C4-2B (cell line): Measurements from ENCODE around the gene NBDY.

Experiments
- H3K27ac ChIP-seq: fragments of 450-650 bp; 2 replicates; pipeline ENCODE4 v1.5.1; 2017
- ZFX ChIP-seq: fragments of 450-650 bp; IDR thresholded peaks from 2 replicates; pipeline ENCODE4 v1.6.1; 2017
- TF ChIP-seq, protein P1 (sequence below): fragments of 450-650 bp; conservative IDR thresholded peaks from 2 replicates; pipeline ENCODE4 v1.5.1; 2017; ENCODE audit warnings: mild to moderate bottlenecking

NBDY gene

DNA sequence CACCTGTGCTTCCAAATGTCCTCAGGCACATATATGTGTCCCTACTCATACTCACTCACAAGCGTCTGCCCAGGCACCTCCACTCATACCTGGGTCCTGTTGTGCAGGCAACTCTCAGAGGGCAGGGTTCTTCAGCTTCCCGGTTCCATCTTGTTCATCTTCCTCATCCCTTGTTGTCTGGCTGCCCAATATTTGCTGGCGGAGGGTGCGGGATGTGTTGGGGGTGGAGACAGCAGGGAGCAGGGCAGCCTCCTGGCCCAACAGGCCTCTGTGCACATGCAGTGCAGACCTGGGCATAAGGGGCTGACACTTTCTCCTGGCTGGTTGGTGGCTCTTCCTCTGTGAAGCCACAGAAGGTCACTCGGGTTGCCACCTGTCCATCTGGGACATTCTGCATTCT is 32.1 kb downstream of the NBDY start:
- TF ChIP-seq, protein P1, sequence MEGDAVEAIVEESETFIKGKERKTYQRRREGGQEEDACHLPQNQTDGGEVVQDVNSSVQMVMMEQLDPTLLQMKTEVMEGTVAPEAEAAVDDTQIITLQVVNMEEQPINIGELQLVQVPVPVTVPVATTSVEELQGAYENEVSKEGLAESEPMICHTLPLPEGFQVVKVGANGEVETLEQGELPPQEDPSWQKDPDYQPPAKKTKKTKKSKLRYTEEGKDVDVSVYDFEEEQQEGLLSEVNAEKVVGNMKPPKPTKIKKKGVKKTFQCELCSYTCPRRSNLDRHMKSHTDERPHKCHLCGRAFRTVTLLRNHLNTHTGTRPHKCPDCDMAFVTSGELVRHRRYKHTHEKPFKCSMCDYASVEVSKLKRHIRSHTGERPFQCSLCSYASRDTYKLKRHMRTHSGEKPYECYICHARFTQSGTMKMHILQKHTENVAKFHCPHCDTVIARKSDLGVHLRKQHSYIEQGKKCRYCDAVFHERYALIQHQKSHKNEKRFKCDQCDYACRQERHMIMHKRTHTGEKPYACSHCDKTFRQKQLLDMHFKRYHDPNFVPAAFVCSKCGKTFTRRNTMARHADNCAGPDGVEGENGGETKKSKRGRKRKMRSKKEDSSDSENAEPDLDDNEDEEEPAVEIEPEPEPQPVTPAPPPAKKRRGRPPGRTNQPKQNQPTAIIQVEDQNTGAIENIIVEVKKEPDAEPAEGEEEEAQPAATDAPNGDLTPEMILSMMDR: no peak
- TF ChIP-seq ZFX: no peak
- H3K27ac ChIP-seq: no peak overlapping the region

DNA sequence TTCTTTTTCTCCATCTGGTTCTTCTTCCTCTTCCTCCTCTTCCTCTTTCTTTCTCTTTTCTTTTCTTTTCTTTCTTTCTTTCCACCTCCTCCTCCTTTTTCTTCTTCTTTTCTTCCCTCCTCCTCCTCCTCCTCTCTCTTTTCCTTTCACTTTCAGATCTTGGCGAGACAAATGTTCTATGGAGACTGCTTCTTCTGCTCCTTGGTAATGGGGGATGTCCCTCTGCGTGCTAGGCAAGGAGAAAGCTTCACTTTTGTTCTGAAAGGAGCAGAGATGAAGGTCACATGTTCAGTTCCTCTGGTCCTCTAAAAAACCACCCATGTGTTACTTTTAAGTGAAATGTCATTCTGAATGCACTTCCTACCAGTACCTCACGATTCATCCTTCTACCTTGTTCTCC is 33.2 kb downstream of the NBDY start:
- TF ChIP-seq, protein P1: no peak
- no peak for TF ChIP-seq ZFX
- no peak overlapping the region for H3K27ac ChIP-seq

- no peak for TF ChIP-seq ZFX
- TF ChIP-seq, protein P1: no peak
- peak overlapping the region; percentile 77 for H3K27ac ChIP-seq
These were observed 33.9 kb downstream of the NBDY start for GRCh38 chrX:56762707-56763555.

- peak overlapping the region; percentile 77 for H3K27ac ChIP-seq
- TF ChIP-seq ZFX: no peak
- TF ChIP-seq, protein P1: no peak
These were observed 34.6 kb downstream of the NBDY start for GRCh38 chrX:56763556-56764152.

DNA sequence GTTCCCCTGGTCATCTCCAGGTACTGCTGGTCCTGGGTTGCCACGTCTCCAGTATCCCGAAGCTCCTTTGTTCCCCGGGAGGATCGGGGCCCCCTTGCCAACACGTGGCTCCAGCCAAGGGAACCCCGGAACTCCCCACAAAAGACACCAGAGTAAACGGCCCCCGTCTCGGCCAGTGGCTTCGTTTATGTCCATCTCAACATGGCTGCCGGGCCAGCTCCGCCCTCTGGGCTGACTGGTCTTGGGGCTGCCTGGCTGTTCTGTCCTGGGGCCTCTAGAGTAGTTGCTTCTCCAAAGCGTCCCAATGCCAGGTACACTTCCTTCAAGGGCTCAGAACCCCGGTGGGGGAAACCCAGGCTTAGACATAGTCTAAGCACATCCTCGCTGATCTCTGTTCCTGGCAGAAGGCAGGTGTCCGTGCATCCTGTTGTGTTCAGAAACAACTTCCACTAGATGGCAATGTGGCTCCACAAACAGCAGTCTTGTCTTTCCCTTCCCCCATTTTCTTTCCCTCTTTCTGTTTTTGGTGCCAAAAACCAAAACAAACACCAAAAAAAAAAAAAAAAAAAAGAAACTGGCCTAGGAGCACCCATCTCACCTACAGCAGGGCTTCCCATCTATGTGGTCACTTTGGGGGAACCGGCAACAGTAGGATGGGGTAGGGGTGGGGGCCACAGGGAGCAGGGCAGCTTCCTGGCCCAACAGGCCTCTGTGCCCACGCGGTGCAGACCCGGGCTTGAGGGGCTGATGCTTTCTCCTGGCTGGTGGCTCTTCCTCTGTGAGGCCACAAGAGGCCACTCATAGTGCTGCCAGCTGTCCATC is 35.3 kb downstream of the NBDY start:
- H3K27ac ChIP-seq: peak overlapping the region; percentile 77
- no peak for TF ChIP-seq ZFX
- TF ChIP-seq, protein P1: peak; percentile 66

- H3K27ac ChIP-seq: peak overlapping the region; percentile 77
- TF ChIP-seq, protein P1: peak; percentile 23; the same call in 1 of the 2 replicates
- no peak for TF ChIP-seq ZFX
These were observed 36.1 kb downstream of the NBDY start for GRCh38 chrX:56764975-56765791.
